Ishikawa (cell line): Measurements from ENCODE around the gene ABCC5.

Experiments
- CEBPB ChIP-seq: IDR thresholded peaks from 2 replicates; pipeline ENCODE4 v1.6.1; 2012
- CREB1 ChIP-seq: IDR thresholded peaks from 2 replicates; pipeline ENCODE4 v1.6.1; 2012; ENCODE audit warnings: low read depth
- EGR1 ChIP-seq: IDR thresholded peaks from 2 replicates; pipeline ENCODE4 v1.6.1; 2012
- EP300 ChIP-seq: IDR thresholded peaks from 2 replicates; pipeline ENCODE4 v1.6.1; 2012; ENCODE audit warnings: borderline replicate concordance
- REST ChIP-seq: IDR thresholded peaks from 2 replicates; pipeline ENCODE4 v1.6.1; 2012; ENCODE audit warnings: low read depth, mild to moderate bottlenecking
- TAF1 ChIP-seq: IDR thresholded peaks from 2 replicates; pipeline ENCODE4 v1.6.1; 2012; ENCODE audit warnings: low read depth, mild to moderate bottlenecking
- TCF12 ChIP-seq: IDR thresholded peaks from 2 replicates; pipeline ENCODE4 v1.6.1; 2012; ENCODE audit warnings: low read depth

GRCh38 chr3:183959214-183959613 is 58.5 kb downstream of the ABCC5 start:
- TF ChIP-seq REST (no peak), EP300 (no peak), TCF12 (no peak), EGR1 (no peak), CEBPB (no peak), TAF1 (no peak), CREB1 (no peak)
